ENCODE measurements around the gene TTC28.
"Not testable (repeated sequence)": the region's sequence is repeated elsewhere in the genome, so short reads cannot be mapped to it uniquely, and the experiment has no call there.

Gene TTC28

DNA sequence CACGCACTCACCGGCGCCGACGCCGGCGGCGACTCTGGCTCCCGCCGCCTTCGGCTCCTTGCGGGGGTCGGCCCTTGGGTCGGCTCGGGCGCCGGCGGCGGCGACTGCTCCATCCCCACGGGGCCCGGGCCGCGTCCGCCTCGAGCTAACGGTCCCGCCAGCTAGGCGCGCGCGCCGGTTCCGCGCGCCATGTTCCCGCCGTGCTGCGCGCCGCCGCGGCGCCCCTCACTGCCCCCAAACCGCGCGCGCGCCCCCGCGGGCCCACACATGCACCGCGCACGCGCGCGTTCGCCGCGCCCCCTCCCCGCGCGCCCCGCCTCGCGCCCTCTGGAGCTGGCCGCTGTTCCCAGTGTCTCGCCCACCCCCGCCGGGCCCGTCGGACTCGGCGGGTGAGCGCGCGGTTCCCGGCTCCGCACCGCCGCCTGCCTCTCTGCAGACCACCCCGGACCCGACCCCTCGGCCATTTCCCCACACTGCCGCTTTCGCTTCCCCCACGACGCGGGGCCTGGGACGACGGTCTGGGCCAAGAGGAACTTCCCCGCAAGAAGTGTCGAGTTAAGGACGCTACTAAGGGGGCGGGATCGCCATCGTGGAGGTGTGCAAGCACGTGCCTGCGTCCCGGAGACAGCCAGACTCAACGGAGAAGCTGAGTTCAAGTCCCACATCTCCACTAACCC, at the start of gene TTC28:
Gene TTC28 (minus strand): TSS at position 230 of the 677 bp plus-strand sequence. CDS start 117 bp downstream, at position 113.
- DNase-seq: not testable (repeated sequence)

DNA sequence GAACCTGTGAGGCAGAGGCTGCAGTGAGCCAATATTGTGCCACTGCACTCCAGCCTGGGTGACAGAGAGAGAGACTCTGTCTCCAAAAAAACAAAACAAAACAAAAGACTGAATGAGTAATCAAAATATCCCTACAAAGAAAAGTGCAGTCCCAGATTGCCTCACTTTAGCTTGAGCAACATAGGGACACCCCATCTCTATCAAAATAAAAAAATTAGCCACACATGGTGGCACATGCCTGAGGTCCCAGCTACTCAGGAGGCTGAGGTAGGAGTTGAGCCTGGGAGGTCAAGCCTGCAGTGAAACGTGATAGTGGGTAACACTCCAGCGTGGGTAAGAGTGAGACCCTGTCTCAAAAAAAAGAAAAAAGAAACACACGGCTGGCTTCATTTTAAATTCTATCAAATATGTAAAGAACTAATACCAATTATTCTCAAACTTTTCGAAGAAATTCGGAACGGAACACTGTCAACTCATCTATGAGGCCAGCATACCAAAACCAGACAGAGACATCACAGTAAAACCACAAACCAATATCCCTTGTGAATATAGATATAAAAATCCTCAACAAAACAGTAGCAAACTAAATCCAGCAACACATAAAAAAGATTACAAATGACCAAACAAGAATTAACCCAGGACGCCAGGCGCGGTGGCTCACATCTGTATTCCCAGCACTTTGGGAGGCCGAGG, 49.1 kb upstream of the TTC28 start:
- DNase-seq: no peak

DNA sequence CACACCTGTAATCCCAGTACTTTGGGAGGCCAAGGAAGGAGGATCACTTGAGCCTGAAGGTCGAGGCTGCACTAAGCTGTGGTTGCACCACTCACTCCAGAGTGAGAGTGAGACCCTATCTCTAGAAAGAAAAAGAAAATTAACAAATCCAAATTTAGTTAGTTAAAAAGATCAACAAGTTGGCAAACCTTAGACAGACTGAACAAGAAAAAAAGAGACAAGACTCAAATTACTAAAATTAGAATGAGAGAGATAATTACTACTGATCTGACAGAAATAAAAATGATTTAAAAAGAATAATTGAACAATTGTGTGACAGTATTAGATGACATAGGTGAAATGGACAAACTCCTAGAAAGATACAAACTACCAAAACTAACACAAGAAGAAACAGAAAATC, 48.4 kb upstream of the TTC28 start:
- DNase-seq: no peak

DNA sequence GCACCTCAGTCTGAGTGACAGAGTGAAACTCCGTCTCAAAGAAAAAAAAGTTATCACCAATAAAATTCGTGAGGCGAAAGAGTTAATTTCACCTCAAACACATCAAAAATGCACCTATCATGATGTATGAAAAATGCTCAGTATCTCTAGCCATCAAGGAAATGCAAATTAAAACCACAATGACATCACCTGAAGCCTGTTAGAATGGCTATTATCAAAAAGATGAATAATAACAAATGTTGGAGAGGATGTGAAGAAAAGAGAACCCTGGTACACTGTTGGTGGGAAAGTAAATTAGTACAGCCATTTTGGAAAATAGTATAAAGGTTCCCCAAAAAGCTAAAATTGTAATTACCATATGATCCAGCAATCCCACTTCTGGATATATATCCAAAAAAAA, 38.4 kb upstream of the TTC28 start:
- DNase-seq: no peak

DNA sequence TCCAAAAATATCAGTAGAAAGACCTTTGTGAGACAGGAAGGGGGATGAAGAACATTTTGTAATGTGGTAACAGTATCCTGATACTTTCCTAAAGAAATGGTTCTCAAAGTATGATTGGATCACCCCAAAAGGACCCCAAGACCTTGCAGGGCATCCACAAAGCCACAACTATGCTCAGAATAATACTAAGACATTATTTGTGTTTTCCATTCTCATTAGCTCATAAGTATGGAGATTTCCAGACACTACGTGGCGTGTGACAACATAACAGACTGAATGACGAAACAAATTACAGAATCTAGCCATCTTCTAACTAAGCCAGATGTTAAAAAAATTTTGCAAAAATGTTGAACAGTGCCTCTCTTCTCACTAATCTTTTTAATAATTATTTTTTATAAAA, 37.0 kb upstream of the TTC28 start:
- DNase-seq: no peak

DNA sequence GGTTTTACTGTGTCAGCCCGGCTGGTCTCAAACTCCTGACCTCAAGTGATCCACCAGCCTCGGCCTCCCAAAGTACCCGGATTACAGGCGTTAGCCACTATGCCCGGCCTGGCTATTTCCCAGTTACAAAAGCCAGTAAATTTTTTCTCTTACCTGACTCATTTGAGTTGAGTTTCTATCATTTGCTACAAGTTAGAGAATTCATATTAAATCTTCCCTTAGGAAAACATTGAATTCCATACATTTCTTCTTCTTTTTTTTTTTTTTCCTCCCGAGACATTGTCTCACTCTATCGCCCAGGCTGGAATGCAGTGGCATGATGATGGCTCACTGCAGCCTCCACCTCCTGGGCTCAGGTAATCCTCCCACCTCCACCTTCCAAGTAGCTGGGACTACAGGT, 36.0 kb upstream of the TTC28 start:
- DNase-seq: no peak

DNA sequence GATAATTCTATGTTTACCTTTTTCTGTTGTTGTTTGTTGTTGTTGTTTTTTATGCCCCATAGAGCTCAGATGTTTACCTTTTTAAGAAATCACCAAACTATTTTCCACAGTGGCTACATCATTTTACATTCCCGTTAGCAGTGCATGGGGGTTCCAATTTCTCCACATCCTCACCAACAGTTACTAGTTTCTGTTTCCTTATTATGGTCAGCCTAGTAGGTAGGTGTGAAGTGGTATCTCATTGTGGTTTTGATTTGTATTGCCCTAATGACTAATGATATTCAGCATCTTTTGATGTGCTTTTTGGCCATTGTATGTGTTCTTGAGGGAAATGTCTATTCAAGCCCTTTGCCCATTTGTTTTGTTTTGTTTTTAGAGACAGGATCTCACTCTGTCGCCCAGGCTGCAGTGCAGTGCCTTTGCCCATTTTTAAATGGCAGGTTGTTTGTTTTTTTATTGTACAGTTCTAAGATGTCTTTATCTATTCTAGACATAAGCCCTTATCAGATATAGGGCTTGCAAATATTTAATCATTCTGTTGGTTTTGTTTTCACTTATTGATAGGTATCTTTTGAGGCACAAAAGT, 34.5 kb upstream of the TTC28 start:
- no peak for DNase-seq

DNA sequence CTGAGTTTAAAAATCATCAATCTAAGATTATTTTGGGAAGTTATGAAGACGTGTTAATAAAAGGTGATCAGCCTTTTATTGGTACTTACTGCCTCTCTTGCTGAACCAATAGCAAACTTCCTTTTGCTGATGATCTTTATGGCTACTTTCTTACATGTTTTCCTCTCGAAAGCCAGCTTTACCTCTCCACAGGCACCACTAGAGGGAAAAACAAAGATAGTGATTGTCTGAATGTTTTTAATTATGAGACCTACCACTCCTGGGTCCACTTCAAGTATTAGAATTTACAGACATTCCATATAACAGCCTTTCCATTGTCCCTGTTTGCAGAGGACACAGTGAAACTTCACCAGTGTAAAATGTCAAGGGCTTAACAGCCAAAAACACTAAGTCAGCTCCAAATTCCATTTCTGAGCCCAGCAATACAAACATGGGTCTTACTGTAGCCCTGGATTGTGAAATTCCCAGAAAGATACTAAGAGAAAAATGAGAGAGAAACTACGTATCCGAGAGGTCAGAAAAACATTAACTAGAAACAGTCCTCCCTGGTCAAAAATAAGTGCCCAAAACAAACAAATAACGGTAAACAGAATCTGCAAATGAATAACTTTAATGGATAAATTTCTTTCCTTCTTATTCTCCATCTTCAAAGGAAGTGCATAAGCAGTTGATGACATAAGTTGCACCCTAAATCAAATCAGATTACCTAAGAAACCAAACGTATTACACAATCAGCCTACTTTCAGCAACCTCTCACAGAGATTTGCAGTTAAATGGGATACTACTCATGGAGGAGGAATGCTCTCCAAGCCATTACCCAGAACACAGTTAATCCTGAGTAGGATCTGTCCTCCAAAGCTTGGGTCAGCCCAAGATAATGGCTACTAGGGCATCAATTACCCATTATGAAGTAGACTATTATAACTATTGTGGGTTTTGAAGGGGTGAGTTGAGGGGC, 32.5 kb upstream of the TTC28 start:
- no peak for DNase-seq

DNA sequence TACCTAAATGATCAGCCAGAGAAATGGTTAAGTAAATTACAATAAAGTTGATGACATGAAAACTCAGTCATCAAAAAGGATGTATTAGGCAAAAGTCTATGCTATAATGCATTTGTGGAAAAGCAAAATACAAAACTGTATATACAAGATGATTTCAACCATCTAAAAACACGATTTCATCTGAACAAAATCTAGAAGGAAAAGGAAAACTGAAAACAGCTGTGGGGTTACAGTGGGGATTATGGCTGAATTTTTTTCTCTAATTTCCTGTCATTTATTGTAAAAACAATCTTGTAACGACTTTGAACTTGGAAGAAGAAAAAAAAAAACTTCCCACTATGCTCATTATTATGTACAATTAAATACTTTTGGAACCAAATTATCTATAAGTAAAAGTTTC, 31.7 kb upstream of the TTC28 start:
- DNase-seq: no peak

DNA sequence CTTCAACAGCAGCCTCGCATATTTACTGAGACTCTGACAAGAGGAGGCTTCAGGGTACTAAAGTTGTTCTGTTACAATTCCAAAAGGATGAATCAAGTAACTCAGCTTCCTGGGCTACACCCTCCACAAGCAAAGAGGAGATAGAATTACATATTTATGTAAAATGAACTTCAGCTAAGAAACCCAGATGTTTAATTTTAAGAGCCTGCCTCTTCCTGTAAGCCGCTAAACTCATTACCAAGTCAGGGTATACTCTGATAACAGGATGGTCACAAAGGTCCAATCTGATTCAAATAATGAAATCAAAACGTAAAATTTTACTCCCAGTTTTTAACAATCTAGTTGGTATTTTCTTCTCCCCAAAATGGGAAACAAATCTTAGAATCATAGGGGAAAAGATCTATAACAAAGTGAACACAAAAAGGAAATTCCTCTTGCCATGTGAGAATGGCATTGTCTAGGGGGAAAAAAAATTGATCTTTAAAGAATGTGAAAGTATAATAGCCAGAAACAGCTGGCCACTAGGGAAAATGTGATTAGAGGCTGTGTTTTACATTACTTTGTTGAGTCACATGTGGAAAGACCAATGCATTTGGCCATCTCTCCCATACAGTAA, 31.0 kb upstream of the TTC28 start:
- no peak for DNase-seq

DNA sequence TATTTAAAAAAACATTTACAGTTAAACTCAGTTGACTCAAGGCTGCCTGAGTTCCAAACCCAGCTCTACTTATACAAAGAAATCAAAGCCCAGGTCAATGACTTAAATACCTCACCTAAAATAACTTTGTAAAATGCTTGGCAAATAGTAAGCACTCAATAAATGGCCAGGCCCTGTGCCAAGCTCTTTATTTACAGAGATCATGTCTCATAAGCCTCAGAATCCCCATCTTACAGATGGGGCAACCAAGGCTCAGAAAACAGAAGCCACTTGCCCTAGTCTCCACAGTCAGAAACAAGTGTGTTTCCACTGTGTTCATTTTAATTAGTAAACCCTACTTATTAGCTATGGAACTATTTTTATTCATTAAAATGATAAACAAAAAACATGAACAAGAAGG, 30.5 kb upstream of the TTC28 start:
- no peak for DNase-seq

DNA sequence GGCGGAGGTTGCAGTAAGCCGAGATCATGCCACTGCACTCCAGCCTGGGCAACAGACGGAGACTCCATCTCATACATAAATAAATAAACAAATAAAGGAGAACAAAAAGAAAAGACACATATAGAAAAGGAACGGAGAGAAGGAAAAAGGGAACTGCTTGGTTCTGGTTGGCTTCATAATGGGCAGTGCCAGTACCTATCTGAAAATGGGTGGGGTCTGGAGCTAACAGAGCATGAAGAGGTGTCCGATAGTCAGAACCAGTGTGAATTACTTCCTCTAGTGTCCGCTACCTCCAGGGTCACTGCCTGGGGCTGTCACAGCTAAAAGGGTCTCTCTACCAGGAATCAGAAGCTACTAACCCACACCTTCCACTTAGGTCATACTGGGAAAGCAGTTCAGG, 27.2 kb upstream of the TTC28 start:
- DNase-seq: no peak

DNA sequence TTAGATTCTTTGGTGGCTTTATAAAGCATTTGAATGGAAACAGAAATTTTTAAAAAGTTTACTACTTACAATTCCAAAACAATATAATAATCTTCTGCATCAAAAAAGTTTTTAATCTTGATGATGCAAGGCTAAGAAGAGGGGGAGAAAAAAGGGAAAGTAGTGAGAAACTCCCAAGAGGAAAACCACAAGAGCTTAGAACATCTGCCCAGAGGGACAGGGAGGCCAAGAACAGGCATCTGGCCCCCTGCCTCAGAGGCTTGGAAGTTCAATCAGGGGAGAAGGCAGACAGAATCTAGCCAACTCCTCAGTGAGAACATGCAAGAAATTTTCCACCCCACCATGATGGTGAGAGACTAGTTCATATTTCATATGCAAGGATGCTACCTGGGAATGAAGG, 23.8 kb upstream of the TTC28 start:
- no peak for DNase-seq

DNA sequence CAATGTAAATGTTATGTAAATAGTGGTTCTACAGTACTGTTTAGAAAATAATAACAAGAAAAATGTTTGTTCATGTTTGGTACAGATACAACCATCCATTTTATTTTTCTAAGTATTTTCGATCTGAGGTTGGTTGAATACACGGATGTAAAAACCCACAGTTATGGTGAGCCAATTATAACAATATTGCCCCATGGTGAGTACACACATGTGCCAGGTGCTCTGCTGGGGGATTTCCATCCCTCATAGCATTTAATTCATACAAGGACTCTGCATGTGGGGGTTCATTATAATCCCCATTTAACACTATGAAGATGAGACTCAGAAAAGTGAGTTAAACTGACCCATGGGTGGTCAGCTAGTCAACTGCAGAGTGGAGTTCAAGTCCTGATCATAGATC, 23.3 kb upstream of the TTC28 start:
- no peak for DNase-seq

DNA sequence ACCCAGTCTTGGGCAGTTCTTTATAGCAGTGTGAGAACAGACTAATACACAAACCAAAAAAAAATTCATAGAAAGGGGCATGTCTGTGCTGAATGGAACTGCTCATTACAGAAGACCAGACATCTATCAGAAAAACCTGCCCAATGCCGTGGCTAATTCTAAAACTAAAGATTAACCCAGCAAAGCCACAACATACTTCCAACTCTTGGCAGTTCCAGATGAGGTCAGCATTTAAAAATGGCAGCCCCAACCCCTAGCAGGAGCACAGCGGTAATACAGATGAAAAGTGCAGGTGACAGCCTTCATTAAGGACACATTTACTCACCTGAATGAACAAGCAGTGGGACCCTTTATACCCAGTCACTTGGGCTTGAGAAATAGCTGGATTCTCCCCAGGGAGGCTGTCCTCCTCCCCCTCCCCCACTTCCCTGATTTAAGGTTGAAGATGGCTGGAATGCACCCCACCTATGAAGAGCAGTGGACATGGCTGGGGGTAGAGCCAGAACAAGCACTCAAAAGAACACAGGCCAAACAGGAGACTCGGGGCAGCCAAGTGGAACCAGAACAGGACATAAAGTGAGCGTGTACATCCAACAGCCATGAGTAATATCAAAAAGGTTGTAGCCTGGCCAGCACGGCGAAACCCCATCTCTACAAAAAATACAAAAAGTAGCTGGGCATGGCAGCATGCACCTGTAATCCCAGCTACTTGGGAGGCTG, 13.6 kb upstream of the TTC28 start:
- not testable (repeated sequence) for DNase-seq

DNA sequence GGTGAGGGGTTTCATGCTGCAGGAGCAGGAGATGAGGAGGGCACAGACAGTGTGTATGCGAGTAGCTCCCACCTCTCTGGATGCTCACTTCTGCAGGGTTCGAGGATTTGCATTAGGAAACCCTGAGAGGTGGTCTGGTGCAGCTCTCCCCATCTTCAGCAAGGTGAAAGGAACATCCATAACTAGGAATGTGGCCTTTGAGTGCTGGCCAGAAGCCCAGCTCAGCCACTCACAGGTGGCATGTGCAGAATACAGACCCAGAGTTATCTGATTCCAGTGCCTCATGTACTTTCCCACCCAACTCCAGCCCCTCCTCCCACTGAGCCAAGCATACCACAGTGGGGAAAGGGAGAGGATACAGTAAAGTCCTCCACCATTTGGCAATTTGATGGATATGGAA, 10.2 kb upstream of the TTC28 start:
- not testable (repeated sequence) for DNase-seq

DNA sequence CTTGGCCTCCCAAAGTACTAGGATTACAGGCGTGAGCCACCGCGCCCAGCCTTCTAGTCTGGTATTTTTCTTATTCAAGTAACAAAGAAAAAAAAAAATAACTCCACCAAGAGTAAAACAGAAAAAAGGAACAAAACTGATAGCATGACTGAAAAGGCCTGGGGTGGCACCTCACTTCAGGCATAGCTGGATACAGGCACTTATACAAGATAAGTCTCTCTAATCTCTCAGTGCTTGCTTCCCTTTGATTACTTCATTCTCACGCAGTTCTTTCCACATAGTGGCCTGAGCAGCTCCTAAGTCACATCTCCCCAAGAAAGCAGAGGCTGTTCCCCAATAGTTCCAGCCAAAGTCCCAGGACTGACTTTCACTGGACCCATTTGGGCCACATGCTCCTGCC, 3.3 kb upstream of the TTC28 start:
- DNase-seq: not testable (repeated sequence)

DNA sequence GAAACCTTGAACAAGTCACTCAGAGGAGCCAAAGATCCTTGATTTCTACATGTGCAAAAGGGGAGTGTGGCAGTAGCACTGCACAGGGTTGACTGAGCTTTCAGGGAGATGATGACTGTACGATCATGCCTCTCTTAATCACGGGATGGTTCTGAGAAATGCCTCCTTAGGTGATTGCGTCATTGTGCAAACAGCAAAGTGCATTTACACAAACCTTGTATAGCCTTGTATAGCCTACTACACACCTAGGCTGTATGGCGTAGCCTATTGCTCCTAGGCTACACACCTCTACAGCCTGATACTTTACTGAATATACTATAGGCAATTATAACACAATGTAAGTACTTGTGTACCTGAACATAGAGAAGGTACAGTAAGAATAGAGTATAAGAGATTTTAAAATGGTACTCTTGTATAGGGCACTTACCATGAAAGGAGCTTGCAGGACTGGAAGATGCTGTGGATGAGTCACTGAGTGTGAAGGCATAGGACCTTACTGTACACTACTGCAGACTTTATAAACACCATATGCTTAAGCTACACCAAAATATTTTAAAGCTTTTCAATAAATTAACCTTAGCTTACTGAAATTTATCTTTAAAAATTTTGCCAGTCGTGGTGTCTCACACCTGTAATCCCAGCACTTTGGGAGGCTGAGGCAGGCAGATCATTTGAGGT, 1.3 kb upstream of the TTC28 start:
- not testable (repeated sequence) for DNase-seq

DNA sequence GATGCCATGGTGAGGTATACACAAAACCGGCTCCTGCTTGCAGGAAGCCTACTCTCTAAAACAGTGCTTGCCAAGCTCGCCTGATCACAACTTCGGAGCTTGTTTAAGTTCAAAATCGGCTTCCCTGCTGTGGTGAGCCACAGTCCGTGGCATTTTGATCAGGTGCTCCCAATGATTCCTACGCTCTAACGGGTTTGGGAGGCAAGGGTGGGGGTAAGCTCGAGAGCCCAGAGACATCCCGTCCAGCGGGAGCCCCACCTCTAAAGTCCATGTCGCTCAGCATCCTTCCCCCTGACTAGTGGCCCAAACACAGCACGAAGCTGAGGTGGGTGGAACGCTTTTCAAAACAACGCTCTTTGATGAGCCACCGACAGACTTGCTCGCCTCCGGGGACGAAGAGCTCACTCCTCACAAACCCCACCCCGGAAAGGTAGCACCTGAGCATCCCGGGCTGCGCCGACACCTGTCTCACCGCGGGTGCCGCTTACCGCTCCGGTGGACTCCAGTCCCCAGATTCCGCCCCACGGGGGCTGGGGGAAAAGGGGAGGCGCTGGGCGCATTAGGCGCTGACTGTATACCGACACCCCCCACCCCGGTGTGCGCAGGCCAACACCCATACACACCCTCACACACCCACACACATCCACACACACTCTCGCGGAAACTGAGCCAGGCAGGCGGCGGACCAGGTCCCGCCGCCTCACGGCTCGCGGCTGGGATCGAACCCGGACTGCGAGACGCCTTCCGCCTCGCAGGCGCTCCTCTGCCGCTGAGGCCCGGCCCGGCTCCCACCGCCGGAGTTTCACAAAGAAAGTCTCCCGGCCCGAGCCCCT, 646 bp downstream of the TTC28 start:
- DNase-seq: not testable (repeated sequence)

DNA sequence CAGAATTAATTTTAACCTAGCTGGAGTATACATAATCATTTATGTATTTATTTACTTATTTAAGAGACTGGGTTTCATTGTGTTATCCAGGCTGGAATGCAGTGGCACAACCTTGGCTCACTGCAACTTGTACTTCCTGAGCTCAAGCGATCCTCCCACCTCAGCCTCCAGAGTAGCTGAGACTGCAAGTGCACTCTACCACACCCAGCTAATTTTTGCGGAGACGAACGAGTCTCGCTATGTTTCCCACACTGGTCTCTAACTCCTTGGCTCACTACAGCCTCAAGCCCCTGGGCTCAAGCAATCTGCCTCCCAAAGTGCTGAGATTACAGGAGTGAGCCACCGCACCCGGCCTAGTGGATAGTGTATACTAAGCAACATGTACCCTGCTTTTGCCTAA, 1.5 kb downstream of the TTC28 start:
- not testable (repeated sequence) for DNase-seq

Measured in NK-92 treated with Interleukin-12 subunit alpha and Interleukin-12 subunit beta, amount 100 ng/mL, for 24 hours (cell line).